ENCODE measurements around the gene CNTN5. TPM values are rescaled to one million over a fixed set of nuclear protein-coding genes. Genes with fewer than 3 reads are reported as not detected.

CNTN5 gene
- total RNA-seq, 2 donors from 2014 or later: 0.85 to 4.2 TPM

DNA sequence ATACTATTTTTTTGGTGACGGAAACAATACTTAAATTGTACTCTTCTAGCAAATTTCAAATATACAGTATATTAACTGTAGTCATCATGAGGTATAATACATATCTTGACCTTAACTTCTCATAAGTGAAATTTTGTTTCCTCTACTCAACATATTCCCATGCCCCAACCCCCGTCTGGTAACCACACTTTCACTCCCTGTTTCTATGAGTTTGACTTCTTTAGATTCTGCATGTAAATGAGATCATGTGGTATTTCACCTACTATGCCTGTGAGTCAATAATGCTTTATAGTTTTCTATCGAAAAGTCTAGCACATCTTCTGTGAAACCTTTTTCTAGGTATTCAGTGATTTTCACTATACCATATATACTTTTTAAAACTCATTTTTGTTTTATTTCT is 663.2 kb downstream of the CNTN5 start:
- no peak for DNase-seq (ENCODE audit: low spot score)
- no peak for TF ChIP-seq CTCF (IDR thresholded peaks at IDR 0.05)
- Histone ChIP-seq H3K27ac (no peak overlapping the region), H3K27me3 (replicated peaks; ENCODE audit: insufficient read depth) (no peaks in the 10 kb centered on the region), H3K9me3 (no peaks in the 10 kb centered on the region), H3K4me1 (ENCODE audit: control insufficient read depth in 1 of 2, low read depth in 2 of 2) (no peaks in the 10 kb centered on the region), H3K36me3 (no peaks in the 10 kb centered on the region), H3K4me3 (no peak overlapping the region)
- ATAC-seq (ENCODE audit: insufficient number of reproducible peaks, low FRiP score, low read depth): no peak

DNA sequence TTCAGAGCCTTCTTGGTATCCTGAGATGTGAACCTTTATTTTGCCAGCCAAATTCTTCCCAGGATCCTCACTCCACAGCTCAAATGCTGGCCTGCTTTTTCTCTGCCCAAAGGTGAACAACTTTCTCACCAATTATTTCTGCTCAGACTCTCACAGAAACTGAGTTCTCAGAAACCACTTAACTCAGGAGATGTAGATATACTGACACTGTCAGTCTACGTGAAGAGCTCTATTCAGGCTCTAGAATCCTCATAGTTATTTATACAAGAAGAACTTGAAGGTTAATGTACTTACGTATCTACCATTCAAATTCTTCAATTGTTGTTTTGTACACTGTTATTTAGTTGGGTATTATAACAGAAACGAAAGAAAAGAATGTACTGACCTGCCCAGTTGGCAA is 666.1 kb downstream of the CNTN5 start:
- H3K27ac ChIP-seq: no peak overlapping the region
- H3K4me3 ChIP-seq: no peak overlapping the region
- TF ChIP-seq CTCF (IDR thresholded peaks at IDR 0.05): no peak
- no peak for DNase-seq (ENCODE audit: low spot score)
- no peaks in the 10 kb centered on the region for H3K9me3 ChIP-seq
- ATAC-seq (ENCODE audit: insufficient number of reproducible peaks, low FRiP score, low read depth): no peak
- H3K36me3 ChIP-seq: no peaks in the 10 kb centered on the region
- no peaks in the 10 kb centered on the region for H3K4me1 ChIP-seq (ENCODE audit: control insufficient read depth in 1 of 2, low read depth in 2 of 2)
- no peaks in the 10 kb centered on the region for H3K27me3 ChIP-seq (replicated peaks; ENCODE audit: insufficient read depth)

- H3K27me3 ChIP-seq (replicated peaks; ENCODE audit: insufficient read depth): no peaks in the 10 kb centered on the region
- no peaks in the 10 kb centered on the region for H3K4me1 ChIP-seq (ENCODE audit: control insufficient read depth in 1 of 2, low read depth in 2 of 2)
- no peaks in the 10 kb centered on the region for H3K9me3 ChIP-seq
- TF ChIP-seq CTCF (IDR thresholded peaks at IDR 0.05): no peak
- DNase-seq (ENCODE audit: low spot score) (no peak), ATAC-seq (ENCODE audit: insufficient number of reproducible peaks, low FRiP score, low read depth) (no peak)
- H3K4me3 ChIP-seq: no peak overlapping the region
- H3K27ac ChIP-seq: no peak overlapping the region
- no peaks in the 10 kb centered on the region for H3K36me3 ChIP-seq
Observed at GRCh38 chr11:99687320-99687719, 666.6 kb downstream of the CNTN5 start.

- ATAC-seq (ENCODE audit: insufficient number of reproducible peaks, low FRiP score, low read depth): no peak
- no peak for TF ChIP-seq CTCF (IDR thresholded peaks at IDR 0.05)
- Histone ChIP-seq H3K36me3 (no peaks in the 10 kb centered on the region), H3K27ac (no peak overlapping the region), H3K4me1 (ENCODE audit: control insufficient read depth in 1 of 2, low read depth in 2 of 2) (peaks cover 0 to 15% of the 10 kb centered on the region in 2 donors), H3K4me3 (peak overlapping the region; percentile 46), H3K9me3 (no peaks in the 10 kb centered on the region), H3K27me3 (replicated peaks; ENCODE audit: insufficient read depth) (no peaks in the 10 kb centered on the region)
- no peak for DNase-seq (ENCODE audit: low spot score)
Observed at GRCh38 chr11:99693941-99694492, 673.3 kb downstream of the CNTN5 start.

- no peaks in the 10 kb centered on the region for H3K9me3 ChIP-seq
- peaks cover 0 to 15% of the 10 kb centered on the region in 2 donors for H3K4me1 ChIP-seq (ENCODE audit: control insufficient read depth in 1 of 2, low read depth in 2 of 2)
- DNase-seq (ENCODE audit: low spot score): no peak
- no peak overlapping the region for H3K4me3 ChIP-seq
- ATAC-seq (ENCODE audit: insufficient number of reproducible peaks, low FRiP score, low read depth): no peak
- no peak for TF ChIP-seq CTCF (IDR thresholded peaks at IDR 0.05)
- no peaks in the 10 kb centered on the region for H3K36me3 ChIP-seq
- no peaks in the 10 kb centered on the region for H3K27me3 ChIP-seq (replicated peaks; ENCODE audit: insufficient read depth)
- no peak overlapping the region for H3K27ac ChIP-seq
Observed at GRCh38 chr11:99695106-99695505, 674.4 kb downstream of the CNTN5 start.

Data from thoracic aorta (tissue), 2 donors.